Measurements from ENCODE around the gene ARID5A.

DNA sequence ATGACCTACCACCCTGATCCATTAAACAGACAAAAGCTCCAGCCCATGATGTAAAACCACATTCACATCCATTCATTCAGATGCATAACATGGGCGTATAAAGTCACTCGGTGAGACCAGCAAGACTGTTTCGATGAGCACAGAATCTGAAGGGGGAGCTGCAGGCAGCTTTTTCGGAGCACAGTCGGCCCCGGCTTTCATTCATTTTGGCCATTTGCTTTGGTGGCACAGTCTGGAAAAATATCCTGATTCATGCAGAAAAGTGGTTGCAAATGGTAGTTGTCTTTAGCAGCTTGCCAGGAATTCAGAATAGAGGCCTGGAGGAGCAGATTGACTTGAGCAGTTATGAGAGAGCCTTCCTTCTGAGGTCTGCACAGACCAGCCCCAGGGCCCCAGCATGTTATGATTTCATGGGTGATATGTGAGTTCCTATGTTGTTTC lies 11.2 kb downstream of the ARID5A start:
- TF ChIP-seq CTCF (IDR thresholded peaks at IDR 0.05), result no peak
- TF ChIP-seq EZH2 (IDR thresholded peaks at IDR 0.05; ENCODE audit: borderline replicate concordance, insufficient read depth, low read depth, low read length, poor library complexity, severe bottlenecking), result no peak

Data from B cell (primary cell).